Right ventricle myocardium superior (tissue), 1 donor: ENCODE results near the gene PRIMPOL. TPM values are rescaled to one million over a fixed set of nuclear protein-coding genes. Genes with fewer than 3 reads are reported as not detected.
A peak's percentile ranks its signal among the peaks of the same experiment; 100 is the strongest.
"Not testable (repeated sequence)": the region's sequence is repeated elsewhere in the genome, so short reads cannot be mapped to it uniquely, and the experiment has no call there.

Source experiments
- ATAC-seq: fragments of 200-7000 bp; cut with Tn5 transposase; one replicate; pipeline ENCODE4 v1.9.1; 2020; ENCODE audit warnings: mild to moderate bottlenecking; ENCODE audit not compliant: poor library complexity
- DNase-seq: peaks from one replicate; pipeline ENCODE4 v3.0.0-alpha.2; 2020
- intact Hi-C: fragments of 100-400 bp; cut with DNase I; formaldehyde crosslinking; loops from one replicate; pipeline ENCODE4 v1.11.2; 2022
- total RNA-seq: library from RNA; stranded (reverse); fragmentation: NEBNext Ultra II Directional; extraction: Animal tissue kit (Norgen Biotek cat#: 25700); gene quantifications from one replicate; pipeline ENCODE4 v1.2.1, GENCODE V29; 2021
- donor health status: DM: no; HTN: yes; CAD: no; lungs with severe emphysema.

PRIMPOL gene
- total RNA-seq, 1 donor from 2014 or later: 10.9 TPM

DNA sequence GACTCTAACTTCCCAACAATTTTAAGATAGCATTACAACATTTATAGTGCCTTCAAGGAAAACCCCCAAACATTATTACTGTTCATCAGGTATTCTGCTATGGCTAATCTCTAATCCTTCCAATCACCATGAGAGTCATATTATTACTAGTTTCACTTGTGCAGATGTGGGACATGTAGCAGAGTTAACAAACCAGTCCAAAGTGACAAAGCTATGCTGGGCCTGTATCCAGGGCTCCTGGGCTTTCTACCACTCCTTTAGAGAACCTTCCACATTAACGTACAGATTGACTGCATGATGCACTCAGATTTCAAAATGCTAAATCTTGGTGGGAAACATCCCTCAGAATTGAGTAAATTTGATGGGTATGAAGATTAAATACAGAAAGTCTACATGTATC, 16.7 kb upstream of the PRIMPOL start:
- intact Hi-C loops: no loop called here

DNA sequence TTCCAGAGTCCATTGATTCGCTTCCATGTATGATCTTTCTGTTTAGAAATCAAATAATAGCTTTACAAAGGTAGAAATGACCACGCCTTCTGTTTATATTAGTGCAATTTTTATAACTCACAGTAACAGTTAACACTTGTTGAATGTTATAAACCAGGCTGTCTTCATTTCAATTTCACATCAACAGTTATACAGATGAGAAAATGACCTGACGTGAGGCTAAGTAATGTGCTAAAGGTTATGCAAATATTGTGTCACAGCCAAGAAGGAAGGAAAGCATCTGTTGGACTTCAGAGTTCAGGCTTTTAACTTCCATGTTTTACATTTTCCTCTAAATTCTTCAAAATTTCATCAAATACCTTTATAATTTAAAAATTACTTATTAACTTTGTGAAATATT, 14.2 kb upstream of the PRIMPOL start:
- DNase-seq: no peak
- intact Hi-C loops: no loop called here
- ATAC-seq: no peak

More for the DNA sequence above, 16.7 kb upstream of the PRIMPOL start:
- no peak for DNase-seq
- ATAC-seq: no peak

GRCh38 chr4:184636144-184636543, 13.4 kb upstream of the PRIMPOL start:
- intact Hi-C loops: no loop called here
- DNase-seq (no peak), ATAC-seq (no peak)

DNA sequence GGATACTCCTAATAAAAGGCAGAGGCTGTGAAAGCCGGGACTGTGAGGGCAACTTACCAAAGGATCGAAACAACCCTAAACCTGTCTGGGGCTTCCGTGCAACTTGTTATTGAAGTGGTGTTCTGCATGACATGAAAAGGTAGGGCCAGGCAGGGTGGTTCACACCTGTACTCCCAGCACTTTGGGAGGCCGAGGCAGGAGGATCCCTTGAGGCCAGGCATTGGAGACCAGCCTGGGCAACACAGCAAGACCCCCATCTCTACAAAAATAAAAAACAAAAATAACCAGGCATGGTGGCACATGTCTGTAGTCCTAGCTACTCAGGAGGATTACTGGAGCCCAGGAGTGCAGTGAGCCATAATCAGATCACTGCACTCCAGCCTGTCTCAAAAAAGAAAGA, 12.6 kb upstream of the PRIMPOL start:
- no peak for ATAC-seq
- intact Hi-C loops: no loop called here
- DNase-seq: no peak

DNA sequence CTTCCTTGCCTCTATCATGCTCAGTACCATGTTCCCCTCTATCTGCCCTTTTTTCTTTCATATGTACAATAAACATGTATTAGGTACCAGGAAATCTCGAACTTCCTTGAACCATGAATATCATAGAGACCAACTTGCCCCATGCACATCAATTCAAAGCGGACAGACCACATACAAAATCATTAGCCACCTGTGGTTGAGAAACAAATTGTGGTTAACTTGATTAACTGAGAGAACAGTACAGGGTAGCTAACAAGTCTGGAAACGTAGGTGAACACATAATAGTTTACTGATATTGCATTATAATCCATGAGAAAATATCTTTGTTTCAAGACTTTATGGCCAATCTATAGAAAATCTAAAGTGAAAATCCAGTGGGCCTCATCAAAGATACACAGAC, 8.5 kb upstream of the PRIMPOL start:
- ATAC-seq: no peak
- DNase-seq: no peak
- intact Hi-C loops: loop anchor here (10.0 kb wide), 1 partner anchor 376 kb away; no protein-coding TSS in a partner anchor

DNA sequence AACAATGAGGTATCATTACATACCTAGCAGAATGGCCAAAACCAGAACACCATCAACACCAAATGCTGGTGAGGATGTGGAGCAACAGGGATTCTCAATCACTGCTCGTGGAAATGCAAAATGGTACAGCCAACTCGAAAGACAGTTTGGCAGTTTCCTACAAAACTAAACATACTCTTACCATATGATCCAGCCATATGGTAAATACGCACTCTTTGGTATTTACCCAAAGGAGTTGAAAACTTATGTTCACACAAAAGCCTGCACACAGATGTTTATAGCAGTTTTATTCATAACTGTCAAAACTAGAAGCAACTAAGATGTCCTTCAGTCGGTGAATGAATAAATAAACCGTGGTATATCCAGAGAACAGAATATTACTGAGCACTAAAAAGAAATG, 8.1 kb upstream of the PRIMPOL start:
- DNase-seq (no peak), ATAC-seq (no peak)
- intact Hi-C loops: loop anchor here (10.0 kb wide), 1 partner anchor 377 kb away; no protein-coding TSS in a partner anchor

DNA sequence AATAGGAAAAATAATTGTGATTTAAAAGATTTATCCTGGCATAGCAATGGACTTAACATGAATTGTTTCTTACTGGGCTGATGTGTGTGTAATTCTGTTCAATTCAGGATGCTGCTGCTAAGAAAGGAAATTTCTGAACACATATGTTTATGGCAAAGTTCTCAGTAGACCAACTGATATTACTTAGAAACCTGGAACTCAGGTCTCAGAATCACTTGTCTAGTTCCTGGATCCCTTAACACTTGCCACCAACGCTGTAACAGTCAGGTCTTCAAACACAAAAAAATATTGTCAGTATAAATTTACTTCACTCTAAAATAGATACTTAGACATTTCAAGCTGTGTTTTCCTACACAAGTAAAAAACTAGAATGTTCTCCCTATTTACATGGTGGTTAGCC, 5.8 kb upstream of the PRIMPOL start:
- intact Hi-C loops: loop anchor here (10.0 kb wide), 1 partner anchor 379 kb away; no protein-coding TSS in a partner anchor
- DNase-seq (no peak), ATAC-seq (no peak)

DNA sequence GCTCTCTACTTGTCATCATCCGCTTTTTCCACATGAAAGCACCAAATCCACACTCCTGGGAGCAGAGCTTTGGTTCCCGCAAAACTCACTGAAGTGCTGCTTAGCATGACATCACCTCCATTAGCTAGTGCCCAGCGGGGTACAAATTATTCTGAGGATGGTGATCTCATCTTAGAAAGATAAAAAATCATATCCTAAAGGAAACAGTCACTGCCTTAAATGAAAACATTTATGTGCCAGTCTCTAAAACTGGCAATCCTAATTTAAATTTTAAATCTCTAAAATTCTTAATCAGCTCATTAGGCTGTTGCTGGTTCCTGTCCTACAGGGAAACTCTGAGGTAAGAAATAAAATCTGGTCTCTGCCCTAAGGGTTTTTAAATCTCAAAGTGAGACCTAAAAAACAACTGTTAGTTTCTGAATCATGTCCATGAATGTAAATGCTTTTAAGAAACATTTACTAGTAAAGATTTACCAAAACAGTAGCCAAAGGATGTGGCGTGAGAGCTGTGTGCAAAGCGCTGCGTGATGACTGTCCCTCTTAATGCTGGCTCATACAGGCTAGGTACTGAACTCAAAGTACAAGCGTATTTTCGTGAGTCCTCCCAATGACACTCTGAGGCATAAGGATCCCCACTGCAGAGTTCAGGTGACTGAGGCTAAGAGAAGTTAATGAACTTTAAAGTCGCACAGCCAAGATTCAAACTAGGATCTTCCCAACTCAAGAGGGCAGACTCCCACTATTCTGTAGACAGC, 4.8 kb upstream of the PRIMPOL start:
- ATAC-seq (no peak), DNase-seq (no peak)
- intact Hi-C loops: loop anchor here (10.0 kb wide), 1 partner anchor 380 kb away; no protein-coding TSS in a partner anchor

DNA sequence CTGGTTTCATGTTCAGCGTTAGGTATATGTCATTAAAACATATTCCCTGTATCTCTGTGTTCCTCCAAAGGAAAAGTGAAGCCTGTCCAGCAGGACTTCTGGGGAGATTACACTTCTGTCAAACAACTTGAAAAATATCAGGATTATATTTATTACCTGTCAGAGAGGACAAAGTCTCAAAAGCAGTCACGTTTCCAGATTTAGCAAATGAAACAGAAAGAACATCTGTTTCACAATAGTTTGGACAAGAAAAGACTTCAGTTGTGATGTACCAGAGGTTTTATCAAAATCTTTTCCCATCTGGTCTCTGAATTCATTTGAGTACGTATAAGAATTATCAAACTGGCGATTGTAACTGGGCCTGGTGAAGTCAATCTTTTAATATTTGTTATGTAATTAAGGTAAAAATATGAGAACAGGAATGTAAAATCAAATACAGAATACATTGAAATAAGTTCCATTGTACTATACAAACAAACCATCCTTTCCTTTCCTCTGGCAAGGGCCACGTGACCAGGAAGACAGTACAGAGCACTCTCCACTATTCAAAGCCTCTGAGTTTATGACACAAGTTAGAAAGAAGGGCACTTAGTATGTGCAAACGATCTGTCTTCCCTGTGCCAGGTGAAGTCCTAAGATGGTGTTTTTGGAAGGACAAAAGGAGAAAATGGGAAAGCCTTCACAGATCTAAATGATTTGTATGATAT, 3.5 kb upstream of the PRIMPOL start:
- intact Hi-C loops: loop anchor here (10.0 kb wide), 1 partner anchor 381 kb away; no protein-coding TSS in a partner anchor
- DNase-seq: no peak
- no peak for ATAC-seq

DNA sequence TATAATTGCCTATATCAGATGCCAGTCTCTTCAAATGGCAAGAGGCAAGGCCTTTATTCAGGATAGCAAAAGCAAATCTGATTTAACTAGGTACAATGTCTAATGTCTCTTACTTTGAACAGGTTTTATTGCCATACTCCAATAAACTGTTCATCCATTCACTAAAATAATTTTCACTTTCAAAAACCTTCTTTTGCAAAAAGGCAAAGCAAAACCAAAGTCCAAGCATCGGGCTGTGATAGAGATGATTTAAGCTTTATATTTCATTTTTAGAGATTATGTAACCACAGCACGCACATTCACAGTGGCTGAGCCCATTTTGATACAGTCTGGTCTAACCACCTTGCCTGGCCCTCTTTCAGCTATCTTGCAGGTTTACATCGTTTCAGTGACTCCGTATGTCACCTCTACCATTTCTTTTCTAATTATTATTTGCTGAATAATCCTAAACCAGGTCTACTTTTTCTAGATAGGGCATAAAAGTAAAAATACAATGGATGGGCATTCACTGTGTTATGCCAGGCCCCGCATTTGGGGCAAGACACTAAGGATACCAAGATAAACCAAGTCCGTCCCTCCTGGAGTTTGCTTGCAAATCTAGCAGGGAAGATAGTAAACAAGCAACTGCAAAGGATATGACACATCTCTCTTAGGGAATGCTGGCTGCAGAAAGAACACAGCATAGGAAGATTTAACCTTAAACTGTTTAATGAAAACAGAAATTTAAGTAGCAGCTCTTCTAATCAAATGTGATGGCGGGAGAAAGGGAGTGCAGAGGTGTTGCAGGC, 2.1 kb upstream of the PRIMPOL start:
- intact Hi-C loops: loop anchor here (10.0 kb wide), 1 partner anchor 383 kb away; no protein-coding TSS in a partner anchor
- ATAC-seq (no peak), DNase-seq (no peak)

GRCh38 chr4:184648054-184648312, 1.6 kb upstream of the PRIMPOL start:
- ATAC-seq (no peak), DNase-seq (no peak)
- intact Hi-C loops: loop anchor here (10.0 kb wide), 1 partner anchor 383 kb away; no protein-coding TSS in a partner anchor

GRCh38 chr4:184648313-184649025, 1.1 kb upstream of the PRIMPOL start:
- intact Hi-C loops: loop anchor here (10.0 kb wide), 1 partner anchor 384 kb away; no protein-coding TSS in a partner anchor
- DNase-seq (peak; percentile 85), ATAC-seq (peak; percentile 68)

DNA sequence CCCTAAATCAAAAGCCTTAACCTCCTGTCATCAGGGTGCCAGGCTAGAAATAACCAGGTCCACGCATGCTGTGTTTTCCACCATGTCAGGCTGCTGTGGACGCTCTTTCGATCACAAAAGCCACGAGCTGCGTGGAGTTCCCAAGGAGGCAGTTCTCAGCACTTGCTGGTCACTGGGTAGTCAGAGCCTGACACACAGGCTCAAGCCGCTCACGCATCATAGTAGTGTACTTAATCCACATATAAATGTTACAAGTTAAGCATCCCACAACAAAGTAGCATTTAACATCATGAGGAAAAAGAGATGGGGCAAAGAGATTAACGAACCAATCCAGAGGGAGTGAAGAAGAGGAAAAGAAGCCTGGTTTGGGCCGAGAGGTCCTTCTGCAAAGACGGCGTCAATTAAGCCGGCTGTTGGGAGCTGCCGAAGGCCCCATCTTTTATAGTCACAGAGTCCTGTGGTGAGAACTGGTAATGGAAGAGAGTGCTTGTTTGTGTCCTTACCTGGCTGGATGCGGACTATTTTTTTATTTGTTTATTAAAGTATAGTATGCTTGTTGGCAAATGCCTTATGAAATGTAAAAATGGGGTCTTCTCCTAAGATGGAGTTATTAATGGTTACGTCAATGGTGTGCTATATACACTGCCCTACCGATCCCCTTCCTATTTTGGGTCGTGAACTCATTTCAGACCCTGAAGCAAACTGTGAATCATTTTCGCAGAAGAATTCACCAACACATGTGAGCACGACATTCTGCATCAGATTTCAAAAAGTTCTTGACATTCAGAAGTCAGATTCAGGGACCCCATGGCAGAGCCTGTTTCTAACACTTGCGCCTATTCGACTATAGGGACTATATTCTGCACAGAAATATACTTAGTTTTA, 675 bp downstream of the PRIMPOL start:
- ATAC-seq (peak; percentile 9), DNase-seq (peak; percentile 46)
- intact Hi-C loops: loop anchor here (10.0 kb wide), 1 partner anchor 385 kb away; no protein-coding TSS in a partner anchor

DNA sequence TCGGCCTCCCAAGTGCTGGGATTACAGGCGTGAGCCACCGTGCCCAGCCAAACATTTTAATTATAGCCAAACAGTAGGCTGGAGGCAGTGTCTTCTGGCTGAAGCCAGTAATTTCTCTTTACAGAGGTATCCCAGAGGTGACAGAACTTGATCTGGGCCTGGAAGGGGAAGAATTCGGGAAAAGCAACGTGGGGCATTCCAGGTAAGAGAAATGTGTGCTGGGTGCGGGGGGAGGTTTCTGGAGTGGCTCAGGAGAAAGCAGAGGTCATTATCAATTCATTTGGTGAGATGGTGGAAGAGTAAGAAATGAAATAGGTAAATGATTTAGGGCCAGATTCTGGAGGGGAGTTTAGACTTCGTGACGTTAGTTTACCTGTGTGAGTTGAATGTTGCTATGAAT, 2.4 kb downstream of the PRIMPOL start:
- intact Hi-C loops: no loop called here
- no peak for DNase-seq
- ATAC-seq: no peak

- intact Hi-C loops, ATAC-seq, DNase-seq: not testable (repeated sequence)
Measured at GRCh38 chr4:184652681-184653080, 3.1 kb downstream of the PRIMPOL start.

GRCh38 chr4:184653650-184654049, 4.1 kb downstream of the PRIMPOL start:
- DNase-seq (no peak), ATAC-seq (no peak)
- intact Hi-C loops: no loop called here
